GM12878 (cell line): ENCODE measurements around the gene EFNA2. TPM values are rescaled to one million over a fixed set of nuclear protein-coding genes. Genes with fewer than 3 reads are reported as not detected.

ENCODE experiments used
- ATAC-seq: fragments of 200-7000 bp; cut with Tn5 transposase; 3 replicates; pipeline ENCODE4 v1.9.1; 2020; ENCODE audit warnings: mild to moderate bottlenecking, moderate library complexity
- BruUV-seq: library from RNA; stranded (reverse); fragments of 400-500 nt; replicated peaks from 2 replicates; lab custom pipeline; 2021; lab: Mats Ljungman, UMichigan
- CTCF ChIA-PET: fragments of 300-600 bp; sonication (Branson Sonifier 250); formaldehyde crosslinking; extraction: SDS; loops from one replicate; lab custom pipeline; 2021; ENCODE audit warnings: inconsistent platforms; lab: Yijun Ruan, JAX
- POLR2A ChIA-PET: fragments of 350-600 bp; formaldehyde crosslinking; extraction: SDS; loops from one replicate; lab custom pipeline; 2021; ENCODE audit warnings: inconsistent platforms; lab: Charles Lee
- RAD21 ChIA-PET: fragments of 300-600 bp; sonication (Branson Sonifier 250); formaldehyde crosslinking; loops from one replicate; lab custom pipeline; 2023; ENCODE audit warnings: antibody characterized with exemption; ENCODE audit not compliant: unreplicated experiment; lab: Charles Lee
- SMC1A ChIA-PET: fragments of 300-600 bp; sonication (Branson Sonifier 250); formaldehyde crosslinking; loops from one replicate; lab custom pipeline; 2023; ENCODE audit not compliant: unreplicated experiment, uncharacterized antibody; lab: Charles Lee
- DNase-seq: peaks from one replicate; pipeline ENCODE4 v3.0.0-alpha.2; 2011; ENCODE audit warnings: low read depth, low spot score
- FAIRE-seq: peaks from 3 replicates; lab custom pipeline; 2011; peaks lifted over from hg19 to GRCh38; lab: Jason Lieb, UNC
- H2AFZ ChIP-seq: 2 replicates; pipeline ENCODE4 v1.6.0; 2011; ENCODE audit warnings: low read depth, low read length, control low read depth; ENCODE audit not compliant: control insufficient read depth
- H3K27ac ChIP-seq: 2 replicates; pipeline ENCODE4 v1.5.1; 2011; ENCODE audit warnings: control low read depth; ENCODE audit not compliant: control insufficient read depth, insufficient read depth
- H3K27me3 ChIP-seq, 2 experiments: replicated peaks in 1 of 2; 2 replicates each; pipeline versions ENCODE4 v1.6.0 to v1.6.1; 2011; ENCODE audit warnings: low read length in 1 of 2; ENCODE audit not compliant: control insufficient read depth in 2 of 2, insufficient read depth in 2 of 2
- H3K36me3 ChIP-seq, 2 experiments: 2 replicates each; pipeline ENCODE4 v1.5.1; 2011; ENCODE audit warnings: low read length in 1 of 2; ENCODE audit not compliant: control insufficient read depth in 2 of 2, insufficient read depth in 2 of 2
- H3K4me1 ChIP-seq: 2 replicates; pipeline ENCODE4 v1.6.1; 2011; ENCODE audit warnings: mild to moderate bottlenecking, low read length, moderate library complexity, mixed read lengths; ENCODE audit not compliant: control insufficient read depth, insufficient read depth
- H3K4me2 ChIP-seq: 2 replicates; pipeline ENCODE4 v1.6.0; 2011; ENCODE audit warnings: control low read depth; ENCODE audit not compliant: control insufficient read depth, insufficient read depth
- H3K4me3 ChIP-seq: fragments of 200-600 bp; sonication (generic); 2 replicates; pipeline ENCODE4 v1.5.1; 2016
- H3K79me2 ChIP-seq: 2 replicates; pipeline ENCODE4 v1.6.0; 2011; ENCODE audit warnings: low read length; ENCODE audit not compliant: control insufficient read depth, insufficient read depth
- H3K9ac ChIP-seq: 2 replicates; pipeline ENCODE4 v1.8.0; 2011; ENCODE audit warnings: low read length, control low read depth, mixed read lengths; ENCODE audit not compliant: control insufficient read depth, insufficient read depth
- H3K9me3 ChIP-seq: replicated peaks from 3 replicates; pipeline ENCODE4 v1.5.1; 2011; ENCODE audit warnings: mild to moderate bottlenecking, low read length; ENCODE audit not compliant: control insufficient read depth, insufficient read depth
- H4K20me1 ChIP-seq: 2 replicates; pipeline ENCODE4 v1.6.0; 2011; ENCODE audit not compliant: control insufficient read depth, insufficient read depth
- BHLHE40 ChIP-seq, 2 experiments: fragments of 450-650 bp in 1 of 2; IDR thresholded peaks; 2 replicates each; pipeline ENCODE4 v1.6.1; 2011 to 2017; ENCODE audit warnings: low read depth in 2 of 2, borderline replicate concordance in 1 of 2, improper control_type of control experiment in 1 of 2, low read length in 1 of 2, mild to moderate bottlenecking in 1 of 2
- CREM ChIP-seq: IDR thresholded peaks from 2 replicates; pipeline ENCODE4 v1.6.1; 2014; ENCODE audit warnings: antibody characterized with exemption, low read depth
- CUX1 ChIP-seq: IDR thresholded peaks from 2 replicates; pipeline ENCODE4 v1.6.1; 2012; ENCODE audit warnings: improper control_type of control experiment, low read depth, low read length; ENCODE audit not compliant: insufficient replicate concordance
- DPF2 ChIP-seq: fragments of 450-650 bp; IDR thresholded peaks from 2 replicates; pipeline ENCODE4 v1.6.1; 2017; ENCODE audit warnings: mild to moderate bottlenecking
- HDAC2 ChIP-seq: fragments of 200-600 bp; sonication (generic); IDR thresholded peaks from 2 replicates; pipeline ENCODE4 v1.6.1; 2017
- KDM1A ChIP-seq: fragments of 200-600 bp; sonication (generic); IDR thresholded peaks from 2 replicates; pipeline ENCODE4 v1.6.1; 2016; ENCODE audit warnings: borderline replicate concordance
- LARP7 ChIP-seq: fragments of 450-650 bp; IDR thresholded peaks from 2 replicates; pipeline ENCODE4 v1.6.1; 2017; ENCODE audit warnings: mild to moderate bottlenecking
- NR2C1 ChIP-seq: fragments of 450-650 bp; IDR thresholded peaks from 2 replicates; pipeline ENCODE4 v1.6.1; 2017; ENCODE audit warnings: antibody characterized with exemption, mild to moderate bottlenecking, moderate library complexity
- NR2F1 ChIP-seq: fragments of 450-650 bp; conservative IDR thresholded peaks from 2 replicates; pipeline ENCODE4 v1.6.1; 2017; ENCODE audit warnings: mild to moderate bottlenecking
- SMAD5 ChIP-seq: IDR thresholded peaks from 2 replicates; pipeline ENCODE4 v1.6.1; 2016; ENCODE audit warnings: antibody characterized with exemption, low read depth
- SMARCA5 ChIP-seq: fragments of 450-650 bp; IDR thresholded peaks from 2 replicates; pipeline ENCODE4 v1.6.1; 2017; ENCODE audit warnings: mild to moderate bottlenecking
- SMC3 ChIP-seq: IDR thresholded peaks from 2 replicates; pipeline ENCODE4 v1.6.1; 2011; ENCODE audit warnings: low read length, improper control_type of control experiment, borderline replicate concordance
- SPI1 ChIP-seq: IDR thresholded peaks from 2 replicates; pipeline ENCODE4 v1.6.1; 2011; ENCODE audit warnings: low read depth, mild to moderate bottlenecking, low read length, moderate library complexity, borderline replicate concordance; ENCODE audit not compliant: insufficient read depth
- TARDBP ChIP-seq: IDR thresholded peaks from 2 replicates; pipeline ENCODE4 v1.6.1; 2016; ENCODE audit warnings: borderline replicate concordance
- TCF3 ChIP-seq: IDR thresholded peaks from 2 replicates; pipeline ENCODE4 v1.6.1; 2012; ENCODE audit warnings: low read depth, mild to moderate bottlenecking, low read length, borderline replicate concordance; ENCODE audit not compliant: insufficient read depth
- ZBTB33 ChIP-seq: fragments of 450-650 bp; IDR thresholded peaks from 2 replicates; pipeline ENCODE4 v1.6.1; 2017; ENCODE audit warnings: mild to moderate bottlenecking
- ZZZ3 ChIP-seq: IDR thresholded peaks from 2 replicates; pipeline ENCODE4 v1.6.1; 2011; ENCODE audit warnings: low read depth; ENCODE audit not compliant: control insufficient read depth, insufficient read length
- WGBS: methylation state at CpG from one replicate; pipeline ENCODE4 v1.1.6; 2016; ENCODE audit warnings: low lambda C conversion rate; ENCODE audit not compliant: insufficient replicate concordance, insufficient coverage; ENCODE audit errors: missing lambda C conversion rate; 5-methylcytosine and 5-hydroxymethylcytosine counted together
- in situ Hi-C: fragments of 300-500 bp; cut with MboI; formaldehyde crosslinking; loops from 9 replicates; pipeline ENCODE4 v1.14.3; 2018; ENCODE audit warnings: mixed read lengths
- intact Hi-C: fragments of 100-400 bp; cut with micrococcal nuclease; formaldehyde crosslinking; loops from one replicate; pipeline ENCODE4 v1.14.2; 2022; ENCODE audit not compliant: unreplicated experiment
- polyA plus RNA-seq, 11 experiments: library from polyadenylated mRNA; depleted of rRNA in 4 of 11; unstranded in 6 of 11; stranded (reverse) in 5 of 11; fragments of >200 nt; fragmentation: Nextera tagmentation in 4 of 11; fragmentation: Illumina TruSeq in 1 of 11; extraction: Ambion mirVana in 4 of 11; extraction: Trizol in 1 of 11; gene quantifications; 1 replicate in 1 of 11; 2 replicates in 10 of 11; pipeline versions ENCODE4 v1.2.1 to v1.2.3, GENCODE V29; 2011 to 2016; ENCODE audit warnings: inconsistent platforms in 2 of 11, missing spikeins in 2 of 11, low read depth in 1 of 11
- total RNA-seq, 4 experiments: library from RNA; depleted of rRNA in 3 of 4; stranded (reverse); fragments of >200 nt in 3 of 4; fragmentation: Illumina TruSeq in 1 of 4; extraction: Trizol in 1 of 4; gene quantifications; 2 replicates each; pipeline versions ENCODE4 v1.2.1 to v1.2.3, GENCODE V29; 2013 to 2021

The EFNA2 gene
- total and polyA plus RNA-seq, 10 of the 15 experiments (the other 5 are each of a cell fraction or from before 2014, with no cell fraction given): not detected

GRCh38 chr19:1264801-1265614, 20.7 kb upstream of the EFNA2 start:
- WGBS: 1% methylated on average over 26 of the region's 26 CpGs
- Histone ChIP-seq H3K4me1 (peaks cover 55% of the 10 kb centered on the region), H4K20me1 (no peaks in the 10 kb centered on the region; the same call in 1 of the 2 replicates), H3K36me3 (no peaks in the 10 kb centered on the region), H3K4me3 (peak overlapping the region; percentile 10; the same call in 1 of the 2 replicates), H3K27me3 (no peaks in the 10 kb centered on the region), H3K9me3 (no peaks in the 10 kb centered on the region), H3K27ac (peak overlapping the region; percentile 16), H3K4me2 (peak overlapping the region; percentile 66), H3K9ac (no peak overlapping the region), H3K79me2 (peaks cover 31% of the 10 kb centered on the region), H2AFZ (no peak overlapping the region)
- DNase-seq (no peak), ATAC-seq (peak; percentile 3), FAIRE-seq (no peak)
- RAD21 ChIA-PET: interaction anchor here (1.3 to 5.1 kb wide), 5 partner anchors 12 to 198 kb away, joined by 4 to 336 read pairs (median 9); partner anchors contain the start of gene ARHGAP45
- POLR2A ChIA-PET: interaction anchor here (1.0 to 8.7 kb wide), 2 partner anchors 12 to 21 kb away, joined by 3 to 184 read pairs; partner anchors contain the start of gene ATP5F1D
- in situ Hi-C loops (loop anchor here (10.0 kb wide), 1 partner anchor 820 kb away; no protein-coding TSS in a partner anchor), intact Hi-C loops (no loop called here)
- SMC1A ChIA-PET: interaction anchor here (7.3 kb wide), 1 partner anchor 21 kb away, joined by 172 read pairs; the partner anchor contains the start of gene ATP5F1D
- CTCF ChIA-PET: interaction anchor here (1.2 to 7.2 kb wide), 3 partner anchors 12 to 22 kb away, joined by 3 to 363 read pairs (median 26); partner anchors contain the start of gene ATP5F1D
- no TSS peak for BruUV-seq
- TF ChIP-seq LARP7 (peak; percentile 34), SMAD5 (no peak), CUX1 (no peak), ZZZ3 (no peak), NR2C1 (peak; percentile 65), DPF2 (peak; percentile 37), ZBTB33 (no peak), TCF3 (peak; percentile 69; the same call in 1 of the 2 replicates), KDM1A (no peak), SMC3 (no peak), HDAC2 (0 out of 2 replicates have a peak, but pooled peaks have one; percentile 48), NR2F1 (peak; percentile 90), CREM (peak; percentile 91), SMARCA5 (peak; percentile 34; the same call in 1 of the 2 replicates), TARDBP (no peak), BHLHE40 (IDR thresholded peaks at IDR 0.05; ENCODE audit: borderline replicate concordance in 1 of 2, low read depth in 2 of 2, low read length in 1 of 2) (peak; percentile 53 to 79; a peak in 3 of 4 replicates), SPI1 (no peak; the same call in 1 of the 2 replicates)
